ENCODE measurements around the gene RAB6B. TPM values are rescaled to one million over a fixed set of nuclear protein-coding genes. Genes with fewer than 3 reads are reported as not detected.

RAB6B gene
- total and polyA plus RNA-seq, 2 experiments from 2014 or later, result 2.6 to 9.1 TPM

- no peaks in the 10 kb centered on the region for H3K79me2 ChIP-seq
- no peak overlapping the region for H3K4me2 ChIP-seq
- no peaks in the 10 kb centered on the region for H3K27me3 ChIP-seq
- no peak for DNase-seq (ENCODE audit: low spot score)
- no peak overlapping the region for H3K27ac ChIP-seq
- no peak for TF ChIP-seq CTCF (IDR thresholded peaks at IDR 0.05; ENCODE audit: poor library complexity)
- no peak for TF ChIP-seq EZH2 (IDR thresholded peaks at IDR 0.05; ENCODE audit: borderline replicate concordance)
- no peak for TF ChIP-seq EZH2phosphoT487 (IDR thresholded peaks at IDR 0.05; ENCODE audit: low read depth, severe bottlenecking, unreplicated experiment)
- H4K20me1 ChIP-seq (ENCODE audit: insufficient read depth, poor library complexity, severe bottlenecking), result no peaks in the 10 kb centered on the region
- H3K4me1 ChIP-seq (ENCODE audit: insufficient read depth), result no peaks in the 10 kb centered on the region
- 90% methylated on average over 5 of the region's 5 CpGs for WGBS (ENCODE audit: low lambda C conversion rate, missing lambda C conversion rate)
- no peaks in the 10 kb centered on the region for H3K36me3 ChIP-seq (replicated peaks; ENCODE audit: insufficient read depth, low read depth)
- H3K9me3 ChIP-seq (ENCODE audit: low read depth), result no peaks in the 10 kb centered on the region
- H3K9me2 ChIP-seq (replicated peaks; ENCODE audit: insufficient read depth), result no peaks in the 10 kb centered on the region
- H3K4me3 ChIP-seq, result no peak overlapping the region
- no peak overlapping the region for H2AFZ ChIP-seq
Observed at GRCh38 chr3:133833267-133833666, 62.4 kb downstream of the RAB6B start.

DNA sequence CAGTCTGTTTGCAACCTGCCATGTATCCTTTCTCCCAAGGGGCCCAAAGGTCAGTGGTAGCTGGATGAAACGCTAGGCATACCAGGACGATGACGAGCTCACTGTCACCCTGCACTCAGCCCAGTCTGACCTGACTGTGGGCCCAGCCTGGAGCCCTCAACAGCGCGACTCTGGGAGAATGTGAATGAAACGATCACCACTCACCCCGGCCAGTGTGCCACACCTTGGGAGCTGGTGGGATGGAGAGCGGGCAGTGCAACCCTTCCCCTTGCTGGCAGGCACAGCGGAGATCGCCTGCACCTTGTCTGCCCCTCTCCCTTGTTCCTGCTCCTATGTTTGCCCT lies 62.9 kb downstream of the RAB6B start:
- no peak overlapping the region for H3K27ac ChIP-seq
- 82% methylated on average over 10 of the region's 10 CpGs for WGBS (ENCODE audit: low lambda C conversion rate, missing lambda C conversion rate)
- no peaks in the 10 kb centered on the region for H3K79me2 ChIP-seq
- no peak for DNase-seq (ENCODE audit: low spot score)
- TF ChIP-seq EZH2phosphoT487 (IDR thresholded peaks at IDR 0.05; ENCODE audit: low read depth, severe bottlenecking, unreplicated experiment), result no peak
- TF ChIP-seq EZH2 (IDR thresholded peaks at IDR 0.05; ENCODE audit: borderline replicate concordance), result no peak
- TF ChIP-seq CTCF (IDR thresholded peaks at IDR 0.05; ENCODE audit: poor library complexity), result no peak
- H3K27me3 ChIP-seq, result no peaks in the 10 kb centered on the region
- no peaks in the 10 kb centered on the region for H3K36me3 ChIP-seq (replicated peaks; ENCODE audit: insufficient read depth, low read depth)
- no peak overlapping the region for H3K4me2 ChIP-seq
- no peak overlapping the region for H3K4me3 ChIP-seq
- H4K20me1 ChIP-seq (ENCODE audit: insufficient read depth, poor library complexity, severe bottlenecking), result no peaks in the 10 kb centered on the region
- H2AFZ ChIP-seq, result no peak overlapping the region
- no peaks in the 10 kb centered on the region for H3K9me3 ChIP-seq (ENCODE audit: low read depth)
- no peaks in the 10 kb centered on the region for H3K9me2 ChIP-seq (replicated peaks; ENCODE audit: insufficient read depth)
- no peaks in the 10 kb centered on the region for H3K4me1 ChIP-seq (ENCODE audit: insufficient read depth)

DNA sequence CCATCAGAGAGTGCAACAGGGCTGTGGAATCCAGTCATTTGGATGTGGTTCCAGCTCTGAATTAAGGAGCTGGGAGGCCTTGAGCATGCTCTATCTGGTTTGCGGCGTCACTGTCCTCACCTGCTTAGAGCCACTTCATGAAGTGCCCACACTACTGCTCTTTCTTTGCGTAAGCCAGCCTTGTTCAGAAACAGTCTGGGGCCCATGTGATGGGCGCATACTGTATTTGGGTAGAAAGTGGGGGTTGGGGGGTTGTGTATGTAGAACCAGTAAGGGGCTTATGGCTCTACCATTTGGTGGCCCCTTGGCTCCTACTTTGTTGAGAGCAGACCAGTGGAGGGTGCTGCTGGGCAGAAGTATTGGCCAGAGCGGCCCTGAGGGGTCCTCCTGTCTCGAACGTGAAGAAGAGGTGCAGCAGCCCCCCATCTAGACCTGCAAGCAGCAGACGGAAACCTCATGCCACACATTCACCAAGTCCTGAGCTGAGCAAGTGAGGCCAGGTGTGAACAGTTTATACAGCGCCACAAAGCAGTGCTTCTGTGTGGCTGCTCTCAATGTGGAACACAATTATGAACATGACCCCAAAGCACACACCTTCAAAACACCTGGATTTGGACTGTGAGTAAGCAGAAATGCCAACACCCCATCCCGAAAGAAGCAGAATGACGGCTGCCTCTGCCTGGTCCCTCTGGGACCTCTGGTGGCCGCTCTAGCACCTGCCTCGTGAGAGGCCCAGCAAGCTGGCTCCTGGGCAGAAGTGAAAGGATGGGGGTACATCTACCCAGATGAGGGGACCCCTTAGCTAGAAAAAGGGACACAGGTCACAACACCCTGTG lies 63.5 kb downstream of the RAB6B start:
- Histone ChIP-seq H3K27me3 (no peaks in the 10 kb centered on the region), H3K9me2 (replicated peaks; ENCODE audit: insufficient read depth) (no peaks in the 10 kb centered on the region), H3K9me3 (ENCODE audit: low read depth) (no peaks in the 10 kb centered on the region), H3K4me3 (no peak overlapping the region), H3K27ac (no peak overlapping the region), H3K36me3 (replicated peaks; ENCODE audit: insufficient read depth, low read depth) (no peaks in the 10 kb centered on the region), H3K79me2 (no peaks in the 10 kb centered on the region), H4K20me1 (ENCODE audit: insufficient read depth, poor library complexity, severe bottlenecking) (no peaks in the 10 kb centered on the region), H3K4me1 (ENCODE audit: insufficient read depth) (no peaks in the 10 kb centered on the region), H3K4me2 (no peak overlapping the region), H2AFZ (no peak overlapping the region)
- DNase-seq (ENCODE audit: low spot score), result no peak
- TF ChIP-seq CTCF (IDR thresholded peaks at IDR 0.05; ENCODE audit: poor library complexity) (no peak), EZH2 (IDR thresholded peaks at IDR 0.05; ENCODE audit: borderline replicate concordance) (no peak), EZH2phosphoT487 (IDR thresholded peaks at IDR 0.05; ENCODE audit: low read depth, severe bottlenecking, unreplicated experiment) (no peak)
- WGBS (ENCODE audit: low lambda C conversion rate, missing lambda C conversion rate), result 76% methylated on average over 11 of the region's 13 CpGs
